HG03103 (cell line): ENCODE measurements around the gene SCT.

Experiments used
- ATAC-seq: cut with Tn5 transposase; IDR thresholded peaks from one replicate; pipeline ENCODE4 v1.9.1; 2021; ENCODE audit warnings: low read depth; ENCODE audit not compliant: unreplicated experiment

SCT gene

GRCh38 chr11:592501-592900 is 34.5 kb downstream of the SCT start:
- no peak for ATAC-seq

GRCh38 chr11:590997-591396 is 36.0 kb downstream of the SCT start:
- no peak for ATAC-seq

GRCh38 chr11:589798-590197 is 37.2 kb downstream of the SCT start:
- ATAC-seq: no peak

GRCh38 chr11:587978-588380 is 39.0 kb downstream of the SCT start:
- ATAC-seq: no peak

- ATAC-seq: no peak
Measured at GRCh38 chr11:587546-587945, 39.4 kb downstream of the SCT start.

- ATAC-seq: no peak
Measured at GRCh38 chr11:586376-587316, 40.3 kb downstream of the SCT start.

- no peak for ATAC-seq
Measured at GRCh38 chr11:584287-584686, 42.7 kb downstream of the SCT start.

GRCh38 chr11:581752-582151 is 45.2 kb downstream of the SCT start:
- ATAC-seq: no peak

- no peak for ATAC-seq
Measured at GRCh38 chr11:581342-581741, 45.6 kb downstream of the SCT start.

- ATAC-seq: no peak
Measured at GRCh38 chr11:579830-580601, 47.0 kb downstream of the SCT start.

- no peak for ATAC-seq
Measured at GRCh38 chr11:578276-579035, 48.5 kb downstream of the SCT start.

GRCh38 chr11:577611-577894 is 49.4 kb downstream of the SCT start:
- ATAC-seq: no peak

GRCh38 chr11:576811-577610 is 50.0 kb downstream of the SCT start:
- ATAC-seq: no peak
